Neural cell (in vitro differentiated cells): Measurements from ENCODE around the gene FAM135A.
A peak's percentile ranks its signal among the peaks of the same experiment; 100 is the strongest.

Experiments used
- TAF1 ChIP-seq: IDR thresholded peaks from 2 replicates; pipeline ENCODE4 v1.6.1; 2012; ENCODE audit warnings: low read depth
- TF ChIP-seq, protein P1 (sequence below): fragments of 450-650 bp; IDR thresholded peaks from 2 replicates; pipeline ENCODE4 v1.5.1; 2014; ENCODE audit warnings: antibody characterized with exemption, mild to moderate bottlenecking, moderate library complexity; ENCODE audit not compliant: poor library complexity, severe bottlenecking

DNA sequence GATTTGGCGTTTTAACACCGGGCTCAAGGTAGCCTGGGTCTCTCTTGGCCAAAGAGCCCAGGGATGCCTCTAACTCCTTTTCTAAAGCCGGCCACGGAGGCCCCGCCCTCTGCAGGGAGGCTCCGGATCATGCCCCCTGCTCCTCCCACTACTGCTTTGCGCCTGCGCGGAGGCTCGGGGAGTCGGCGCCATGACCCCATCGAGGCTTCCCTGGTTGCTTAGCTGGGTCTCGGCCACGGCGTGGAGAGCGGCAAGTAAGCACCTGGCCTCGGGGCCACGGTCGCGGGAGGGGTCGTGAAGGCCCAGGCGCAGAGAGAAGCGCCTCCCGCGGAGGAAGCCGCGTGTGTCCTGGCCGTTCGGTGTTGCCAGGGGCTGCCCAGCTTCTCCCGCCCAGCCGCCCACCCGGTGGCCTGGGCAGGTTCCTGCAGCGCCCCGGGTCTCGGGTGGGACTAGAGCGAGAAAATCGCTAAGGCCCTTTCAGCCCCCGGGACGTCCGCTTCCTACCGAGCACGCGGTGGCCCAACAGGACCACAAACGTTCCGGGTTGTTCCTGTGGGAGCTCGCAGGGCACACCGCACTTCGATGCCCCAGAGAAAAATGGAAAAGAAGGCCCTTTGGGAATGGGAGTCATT lies 153.6 kb downstream of the FAM135A start, which contains the start of gene SDHAF4:
- TF ChIP-seq, protein P1, sequence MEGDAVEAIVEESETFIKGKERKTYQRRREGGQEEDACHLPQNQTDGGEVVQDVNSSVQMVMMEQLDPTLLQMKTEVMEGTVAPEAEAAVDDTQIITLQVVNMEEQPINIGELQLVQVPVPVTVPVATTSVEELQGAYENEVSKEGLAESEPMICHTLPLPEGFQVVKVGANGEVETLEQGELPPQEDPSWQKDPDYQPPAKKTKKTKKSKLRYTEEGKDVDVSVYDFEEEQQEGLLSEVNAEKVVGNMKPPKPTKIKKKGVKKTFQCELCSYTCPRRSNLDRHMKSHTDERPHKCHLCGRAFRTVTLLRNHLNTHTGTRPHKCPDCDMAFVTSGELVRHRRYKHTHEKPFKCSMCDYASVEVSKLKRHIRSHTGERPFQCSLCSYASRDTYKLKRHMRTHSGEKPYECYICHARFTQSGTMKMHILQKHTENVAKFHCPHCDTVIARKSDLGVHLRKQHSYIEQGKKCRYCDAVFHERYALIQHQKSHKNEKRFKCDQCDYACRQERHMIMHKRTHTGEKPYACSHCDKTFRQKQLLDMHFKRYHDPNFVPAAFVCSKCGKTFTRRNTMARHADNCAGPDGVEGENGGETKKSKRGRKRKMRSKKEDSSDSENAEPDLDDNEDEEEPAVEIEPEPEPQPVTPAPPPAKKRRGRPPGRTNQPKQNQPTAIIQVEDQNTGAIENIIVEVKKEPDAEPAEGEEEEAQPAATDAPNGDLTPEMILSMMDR = peak; percentile 52
- no peak for TF ChIP-seq TAF1
